ENCODE results near the gene GTF2B.
"Not testable (repeated sequence)": the region's sequence is repeated elsewhere in the genome, so short reads cannot be mapped to it uniquely, and the experiment has no call there.

Gene GTF2B

DNA sequence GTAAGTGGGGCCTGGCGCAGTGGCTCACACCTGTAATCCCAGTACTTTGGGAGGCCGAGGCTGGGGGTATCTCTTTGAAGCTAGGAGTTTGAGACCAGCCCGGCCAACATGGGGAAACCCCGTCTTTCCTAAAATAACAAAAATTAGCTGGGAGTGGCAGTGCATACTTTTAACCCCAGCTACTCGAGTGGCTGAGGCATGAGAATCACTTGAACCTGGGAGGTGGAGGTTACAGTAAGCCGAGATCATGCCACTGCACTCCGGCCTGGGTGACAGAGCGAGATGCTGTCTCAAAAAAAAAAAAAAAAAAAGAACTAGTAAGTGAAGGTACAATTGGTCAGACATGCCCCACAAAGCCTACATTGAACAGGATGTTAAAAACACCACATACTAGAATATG lies 10.7 kb downstream of the GTF2B start:
- not testable (repeated sequence) for DNase-seq

DNA sequence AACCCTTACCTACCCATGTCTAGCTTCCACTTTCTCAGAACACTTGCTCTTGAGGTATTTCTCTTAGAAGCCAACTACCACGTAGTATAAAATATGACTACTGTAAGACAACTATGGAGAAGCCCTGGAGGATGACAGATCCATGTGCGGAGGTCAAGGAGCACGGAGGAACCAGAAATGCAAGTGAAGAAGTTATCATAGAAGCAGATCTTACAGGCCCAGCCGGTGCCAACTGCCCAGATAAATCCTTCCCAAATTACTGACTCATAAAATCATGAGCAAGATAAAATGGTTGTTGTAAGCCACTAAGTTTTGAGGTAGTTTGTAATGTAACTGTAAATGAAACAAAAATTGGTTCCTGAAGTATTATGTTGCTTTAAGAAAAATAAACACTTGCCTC lies 12.6 kb downstream of the GTF2B start:
- no peak for DNase-seq

DNA sequence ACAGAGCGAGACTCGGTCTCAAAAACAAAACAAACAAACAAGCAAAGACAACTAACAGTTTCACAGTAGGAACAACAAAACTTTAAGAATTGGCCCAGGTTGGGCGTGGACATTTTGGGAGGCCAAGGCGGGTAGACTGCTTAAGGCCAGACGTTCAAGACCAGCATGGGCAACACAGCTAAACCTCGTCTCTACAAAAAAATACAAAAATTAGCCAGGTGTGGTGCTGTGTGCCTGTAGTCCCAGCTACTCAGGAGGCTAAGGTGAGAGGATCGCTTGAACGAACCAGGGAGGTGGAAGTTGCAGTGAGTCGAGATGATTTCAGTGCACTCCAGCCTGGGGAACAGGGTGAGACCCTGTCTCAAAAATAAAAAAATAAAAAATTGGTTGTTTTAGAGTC lies 13.5 kb downstream of the GTF2B start:
- DNase-seq = no peak

DNA sequence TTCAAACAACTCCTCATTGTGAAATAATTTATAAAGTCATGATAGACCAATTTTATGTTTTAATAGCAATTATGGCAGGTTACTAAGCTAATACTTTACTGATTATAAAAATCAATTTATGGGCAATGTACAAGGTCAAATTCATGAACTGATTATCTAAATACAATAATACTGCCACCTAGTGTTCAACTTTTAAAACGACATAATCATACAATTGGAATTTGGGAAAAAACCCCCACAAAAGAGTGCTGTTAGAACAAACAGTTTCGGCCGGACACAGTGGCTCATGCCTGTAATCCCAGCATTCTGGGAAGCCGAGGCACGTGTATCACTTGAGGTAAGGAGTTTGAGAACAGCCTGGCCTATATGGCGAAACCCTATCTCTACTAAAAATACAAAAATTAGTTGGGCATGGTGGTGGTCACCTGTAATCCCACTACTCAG lies 14.0 kb downstream of the GTF2B start:
- DNase-seq = peak; percentile 22

DNA sequence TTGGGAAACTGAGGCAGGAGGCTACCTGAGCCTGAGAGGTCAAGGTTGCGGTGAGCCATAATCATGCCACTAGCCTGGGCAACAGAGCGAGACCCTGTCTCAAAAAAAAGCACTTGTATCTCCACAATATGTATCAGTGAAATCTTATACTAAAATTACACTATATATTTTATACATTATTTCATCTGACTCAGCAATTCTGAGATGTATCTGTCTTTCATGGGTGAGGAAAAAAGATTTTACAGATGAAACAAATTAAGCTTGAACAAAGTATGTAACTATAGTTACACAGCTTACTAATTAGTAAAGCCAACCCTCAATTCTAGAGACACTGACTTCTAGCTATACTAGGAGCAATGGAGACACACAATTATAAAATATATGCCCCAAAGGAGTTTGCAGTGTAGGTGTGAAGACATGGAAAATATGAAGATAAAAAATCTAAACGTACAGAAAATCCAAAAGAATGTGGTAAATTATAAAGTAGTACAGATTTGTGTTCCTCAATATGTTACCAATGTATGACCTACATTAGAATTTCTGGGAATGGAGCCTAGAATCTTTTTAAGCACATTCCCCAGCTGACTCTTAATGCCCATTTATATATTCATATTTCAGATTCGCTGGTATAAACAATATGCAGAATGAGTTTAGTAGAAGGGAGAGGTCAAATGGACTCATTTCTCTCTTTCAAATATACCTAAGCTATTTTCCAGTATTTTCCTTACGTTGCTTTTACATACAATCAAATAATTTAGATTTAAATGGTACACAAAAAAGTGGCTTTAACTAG lies 14.6 kb downstream of the GTF2B start:
- DNase-seq = no peak

DNA sequence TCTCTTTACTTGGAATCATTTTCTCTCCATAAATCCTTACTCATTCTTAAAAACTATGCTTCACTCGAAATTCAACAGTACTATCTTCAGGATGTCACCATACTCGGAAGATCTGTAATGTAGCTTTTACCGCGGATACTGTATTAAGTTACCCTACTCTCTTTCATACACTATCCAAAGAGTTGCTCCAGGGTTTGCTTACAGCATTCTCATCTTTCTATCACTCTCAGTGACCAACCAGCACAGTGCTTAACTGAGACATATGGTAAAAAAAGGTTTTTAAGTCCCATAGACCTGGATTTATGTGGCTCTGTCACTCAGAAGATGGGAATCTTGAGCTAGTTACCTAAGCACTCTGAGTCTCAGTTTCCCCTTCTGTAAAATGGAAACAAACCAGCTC lies 15.8 kb downstream of the GTF2B start:
- DNase-seq = no peak

DNA sequence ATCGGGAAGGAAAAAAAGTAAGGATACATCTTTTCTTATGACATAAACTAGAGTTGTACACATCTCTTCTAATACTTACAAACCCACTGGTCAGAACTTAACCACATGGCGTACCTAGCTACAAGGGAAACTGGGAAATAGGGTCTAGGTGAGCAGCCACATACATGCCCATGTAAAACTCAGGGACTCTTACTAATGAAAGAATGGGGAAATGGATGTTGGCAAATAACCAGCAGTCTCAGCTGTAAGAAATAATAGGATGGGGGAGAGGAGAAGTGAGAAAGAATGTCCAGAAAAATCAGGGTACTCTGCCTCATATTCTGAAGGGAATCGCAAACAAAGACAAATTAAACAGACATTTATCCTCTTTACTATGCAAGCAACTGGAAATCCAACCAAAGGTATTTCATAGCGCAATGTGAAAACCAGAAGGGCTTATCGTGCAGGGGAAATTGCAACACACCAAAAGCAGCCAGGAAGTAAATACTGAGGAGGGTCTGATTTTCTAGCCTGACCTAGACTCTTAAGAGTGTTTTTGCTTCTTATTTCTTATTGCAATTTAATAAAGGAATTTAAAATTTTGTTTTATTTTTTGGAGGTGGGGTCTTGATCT lies 17.5 kb downstream of the GTF2B start:
- peak; percentile 27 for DNase-seq

DNA sequence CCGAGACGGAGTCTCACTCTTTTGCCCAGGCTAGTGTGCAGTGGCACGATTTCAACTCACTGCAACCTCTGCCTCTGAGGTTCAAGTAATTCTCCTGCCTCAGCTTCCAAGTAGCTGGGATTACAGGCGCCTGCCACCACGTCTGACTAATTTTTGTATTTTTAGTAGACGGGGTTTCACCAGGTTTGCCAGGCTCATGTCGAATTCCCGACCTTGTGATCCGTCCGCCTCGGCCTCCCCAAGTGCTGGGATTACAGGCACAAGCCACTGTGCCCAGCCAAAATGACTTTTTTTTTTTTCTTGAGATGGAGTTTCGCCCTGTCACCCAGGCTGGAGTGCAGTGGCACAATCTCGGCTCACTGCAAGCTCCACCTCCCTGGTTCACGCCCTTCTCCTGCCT lies 21.7 kb downstream of the GTF2B start:
- not testable (repeated sequence) for DNase-seq

DNA sequence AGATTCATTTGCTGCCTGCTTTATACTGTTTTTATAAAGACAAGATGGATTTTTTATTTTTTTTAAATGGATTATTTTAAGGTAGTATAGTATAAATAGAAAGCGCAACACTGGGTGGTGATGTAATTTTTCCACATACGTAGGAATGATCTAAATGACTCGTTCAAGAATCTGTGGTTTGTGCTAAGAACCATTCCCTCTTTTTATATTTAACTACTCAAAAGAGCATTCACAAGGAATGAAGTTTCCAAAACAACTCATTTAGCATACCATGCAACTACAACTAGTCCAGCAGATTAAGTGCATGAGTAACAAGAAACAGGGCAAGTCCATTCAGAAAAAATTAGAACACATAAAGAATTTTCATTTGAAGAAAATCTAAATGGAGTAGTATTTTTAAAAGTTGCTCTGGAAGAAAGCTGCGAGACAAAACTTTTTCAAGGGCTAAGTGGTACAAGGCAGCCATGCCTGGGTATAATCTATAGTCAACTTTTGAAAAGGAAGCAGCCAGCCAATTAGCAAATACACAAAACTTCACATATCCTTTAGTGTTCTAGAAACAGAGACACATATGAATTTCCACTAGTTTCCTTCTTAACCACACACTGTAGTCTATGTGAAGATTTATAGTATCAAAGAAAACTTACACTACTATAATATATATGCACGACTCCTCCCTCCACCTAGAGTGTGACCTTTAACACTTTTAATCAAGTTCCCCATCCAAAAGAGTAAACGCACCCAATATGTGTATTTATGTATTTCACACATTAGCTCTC lies 23.4 kb downstream of the GTF2B start:
- peak; percentile 59 for DNase-seq

DNA sequence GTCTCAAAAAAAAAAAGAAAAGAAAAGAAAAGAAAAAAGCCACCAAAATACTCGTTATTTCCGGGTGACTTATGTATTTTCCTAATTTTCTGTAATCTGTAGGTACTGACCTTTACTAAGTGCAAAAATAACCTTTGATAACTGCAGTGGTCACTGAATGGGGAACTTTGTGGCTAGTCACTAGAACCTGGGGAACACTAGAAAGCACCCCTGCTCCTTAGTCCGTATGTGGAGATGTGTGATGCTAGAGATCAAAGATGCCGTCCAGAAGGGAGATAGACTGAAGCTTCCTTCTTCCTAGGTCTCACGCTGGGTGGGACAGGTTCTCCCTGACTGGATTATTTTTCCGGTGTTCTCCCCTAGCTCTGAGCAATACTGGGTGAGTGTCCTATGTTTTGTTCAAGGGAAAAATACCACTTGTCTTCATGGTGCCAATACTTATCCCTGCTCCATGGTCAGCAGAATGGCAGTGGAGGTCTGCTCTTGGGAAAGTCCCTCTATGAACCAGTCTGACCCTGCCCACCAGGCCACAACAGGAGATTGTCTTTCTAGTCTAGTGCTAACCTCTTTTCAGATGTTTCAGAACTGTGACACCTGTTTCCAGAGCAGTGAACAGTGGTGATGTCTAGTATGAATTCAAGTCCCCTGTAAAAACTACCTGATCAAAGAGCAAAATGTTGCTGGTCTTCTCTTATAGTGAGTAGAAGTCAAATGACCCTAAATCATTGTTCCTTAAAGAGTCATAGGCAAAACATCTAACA lies 39.9 kb downstream of the GTF2B start:
- DNase-seq = no peak

DNA sequence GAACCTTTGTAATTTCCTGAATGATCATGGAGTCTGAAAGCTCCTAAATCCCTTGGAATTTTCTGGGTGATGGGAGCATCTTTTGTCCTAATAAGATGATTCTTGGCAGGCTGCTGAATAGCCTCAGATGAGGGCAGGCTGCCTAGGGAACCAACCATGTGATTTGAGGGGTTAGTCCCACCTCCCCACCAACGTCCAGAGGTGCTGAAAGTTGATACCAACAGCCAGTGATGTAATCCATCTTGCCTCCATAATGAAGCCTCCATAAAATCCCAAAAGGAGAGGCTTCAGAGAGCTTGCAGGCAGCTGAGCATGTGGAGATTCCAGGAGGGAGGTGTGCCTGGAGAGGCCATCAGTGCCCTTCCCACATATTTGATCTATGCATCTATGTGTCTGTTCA lies 43.7 kb downstream of the GTF2B start:
- DNase-seq = no peak

DNA sequence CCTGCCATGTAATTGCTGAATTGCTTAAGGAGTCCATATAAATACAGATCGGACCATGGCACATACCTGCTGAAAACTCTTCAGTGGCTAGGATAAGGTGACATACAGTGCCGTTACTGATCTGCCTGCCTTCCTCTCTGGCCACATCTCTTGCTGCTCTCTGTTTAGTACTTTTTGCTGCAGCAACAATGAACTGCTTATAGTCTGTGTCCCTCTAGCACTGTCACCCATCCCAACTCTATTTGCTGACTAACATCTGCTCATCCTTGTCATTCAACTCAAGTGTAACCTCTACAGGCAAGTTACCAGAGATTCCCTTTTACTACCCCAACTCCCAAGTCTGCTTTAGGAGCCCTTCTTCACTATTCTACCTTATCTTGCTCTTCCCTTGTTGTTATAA lies 65.6 kb downstream of the GTF2B start:
- DNase-seq = no peak

DNA sequence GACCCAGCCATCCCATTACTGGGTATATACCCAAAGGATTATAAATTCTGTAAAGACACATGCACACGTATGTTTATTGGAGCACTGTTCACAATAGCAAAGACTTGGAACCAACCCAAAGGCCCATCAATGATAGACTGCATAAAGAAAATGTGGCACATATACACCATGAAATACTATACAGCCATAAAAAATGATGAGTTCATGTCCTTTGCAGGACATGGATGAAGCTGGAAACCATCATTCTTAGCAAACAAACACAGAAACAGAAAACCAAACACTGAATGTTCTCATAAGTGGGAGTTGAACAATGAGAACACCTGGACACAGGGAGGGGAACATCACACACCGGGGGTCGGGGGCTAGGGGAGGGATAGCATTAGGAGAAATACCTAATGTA lies 71.7 kb downstream of the GTF2B start:
- DNase-seq = not testable (repeated sequence)

DNA sequence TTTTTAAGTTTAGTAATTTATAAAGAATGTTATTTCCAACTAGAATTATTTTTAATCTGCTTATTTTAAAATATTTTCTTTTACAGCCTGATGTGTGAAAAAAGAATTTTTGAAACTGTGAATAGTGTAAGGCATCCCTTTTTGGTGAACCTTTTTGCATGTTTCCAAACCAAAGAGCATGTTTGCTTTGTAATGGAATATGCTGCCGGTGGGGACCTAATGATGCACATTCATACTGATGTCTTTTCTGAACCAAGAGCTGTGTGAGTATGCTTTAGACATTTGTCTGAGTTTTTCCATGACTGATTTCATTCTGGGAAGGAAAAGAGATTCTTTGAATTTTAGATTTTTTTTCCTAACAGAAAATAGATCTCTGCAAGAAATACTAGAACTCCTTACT lies 77.9 kb downstream of the GTF2B start:
- no peak for DNase-seq

DNA sequence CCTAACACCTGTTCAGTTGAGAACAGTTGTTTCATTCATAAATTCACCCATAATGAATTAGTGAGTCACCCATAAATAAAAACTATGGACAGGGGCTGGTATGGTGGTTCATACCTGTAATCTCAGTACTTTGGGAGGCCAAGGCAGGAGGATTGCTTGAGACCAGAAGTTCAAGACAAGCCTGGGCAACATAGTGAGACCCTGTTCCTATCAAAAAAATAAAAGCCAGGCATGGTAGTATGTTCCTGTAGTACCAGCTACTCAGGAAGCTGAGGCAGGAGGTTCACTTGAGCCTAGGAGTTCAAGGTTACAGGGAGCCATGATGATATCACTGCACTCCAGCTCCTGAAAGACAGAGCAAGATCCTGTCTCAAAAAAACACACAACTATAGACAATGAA lies 79.0 kb downstream of the GTF2B start:
- DNase-seq = no peak

DNA sequence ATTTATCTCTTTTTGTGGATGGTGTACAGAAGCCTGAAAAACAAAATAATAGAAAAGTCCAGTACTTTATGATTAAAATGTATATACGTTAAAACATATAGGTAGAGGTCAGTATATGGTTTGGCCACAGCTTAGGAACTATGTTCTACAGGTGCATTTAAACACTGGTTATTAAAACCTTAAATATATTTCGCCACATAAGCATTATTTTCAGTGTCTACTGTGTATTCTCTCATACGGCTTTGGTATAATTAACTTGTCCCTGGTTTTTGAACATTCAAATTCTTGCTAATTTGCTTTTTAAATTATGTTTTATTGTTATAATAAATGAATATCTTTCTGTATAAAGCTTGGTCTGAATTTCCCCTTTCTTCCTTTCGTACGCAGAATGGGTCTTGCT lies 87.9 kb downstream of the GTF2B start:
- DNase-seq = no peak

DNA sequence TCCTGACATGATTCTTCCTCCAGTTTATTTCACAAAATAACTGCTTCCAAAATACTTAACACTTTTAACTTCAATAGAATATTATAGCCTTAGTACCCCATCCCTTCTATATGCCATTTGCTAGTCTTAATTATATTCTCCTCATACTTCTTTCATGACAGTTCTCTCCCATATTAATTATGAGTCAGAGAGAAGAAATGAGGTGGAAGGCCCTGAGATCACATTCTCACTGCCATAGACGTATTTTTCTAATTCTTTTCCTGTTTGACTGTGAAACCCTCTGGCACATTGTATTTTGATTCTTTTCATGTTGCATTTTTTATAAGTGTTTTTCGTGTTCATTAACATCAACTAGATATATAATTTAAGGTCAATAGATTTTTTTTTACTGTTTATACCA lies 88.4 kb downstream of the GTF2B start:
- DNase-seq = no peak

Measured in inflammatory macrophage treated with lipopolysaccharide for 4 hours (primary cell).